Activated CD4-positive, alpha-beta T cell treated with anti-CD3 and anti-CD28 coated beads, Interleukin-2, amount 50 U/mL, for 4 hours (primary cell): ENCODE results near the gene COL26A1.

Source experiments
- DNase-seq, 2 experiments: peaks; one replicate each; pipeline ENCODE4 v3.0.0-alpha.2; 2020

COL26A1 gene

DNA sequence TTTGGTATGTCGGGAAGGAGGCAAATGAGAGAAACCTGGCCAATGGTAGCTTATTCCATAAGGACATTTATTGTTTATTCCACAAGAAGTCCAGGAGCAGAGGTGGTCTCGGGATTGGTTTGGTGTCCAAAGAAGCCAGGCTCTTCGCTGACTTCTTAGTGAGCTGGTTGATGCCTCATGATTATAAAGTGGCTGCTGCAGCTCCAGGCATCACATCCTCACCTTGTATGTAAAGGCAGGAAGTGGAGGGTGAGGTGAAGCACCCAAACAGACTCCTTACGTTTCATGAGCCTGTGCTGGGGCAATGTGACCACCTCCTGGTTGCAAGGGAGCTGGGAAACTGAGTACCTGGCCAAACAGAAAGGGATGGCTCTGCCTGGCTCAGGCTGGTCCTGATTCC is 174.0 kb downstream of the COL26A1 start:
- DNase-seq = no peak

DNA sequence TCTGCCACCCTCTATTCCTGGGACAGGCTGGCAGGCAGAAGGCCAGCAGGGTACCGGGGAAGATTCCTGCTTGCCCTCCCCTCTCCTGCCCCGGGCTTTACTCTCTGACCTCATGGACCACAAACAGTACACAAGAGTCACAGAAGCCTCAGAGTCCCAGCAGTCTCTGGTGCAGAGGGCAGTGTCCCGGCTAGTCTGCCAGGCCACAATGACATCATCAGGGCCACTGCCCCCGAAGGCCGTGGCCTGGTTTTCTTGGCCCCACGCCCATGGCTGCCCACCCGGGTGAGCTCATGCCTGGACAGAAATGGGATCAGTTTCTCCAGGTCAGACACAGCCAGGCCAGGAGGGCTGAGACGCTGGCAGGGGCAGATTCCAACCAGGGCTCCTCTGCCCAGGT is 174.5 kb downstream of the COL26A1 start:
- no peak for DNase-seq

- no peak for DNase-seq
Measured at GRCh38 chr7:101537935-101538595, 175.4 kb downstream of the COL26A1 start.

GRCh38 chr7:101538596-101539459 is 176.2 kb downstream of the COL26A1 start:
- peak; percentile 34 to 39 for DNase-seq

GRCh38 chr7:101539784-101540183 is 177.1 kb downstream of the COL26A1 start:
- DNase-seq = no peak

DNA sequence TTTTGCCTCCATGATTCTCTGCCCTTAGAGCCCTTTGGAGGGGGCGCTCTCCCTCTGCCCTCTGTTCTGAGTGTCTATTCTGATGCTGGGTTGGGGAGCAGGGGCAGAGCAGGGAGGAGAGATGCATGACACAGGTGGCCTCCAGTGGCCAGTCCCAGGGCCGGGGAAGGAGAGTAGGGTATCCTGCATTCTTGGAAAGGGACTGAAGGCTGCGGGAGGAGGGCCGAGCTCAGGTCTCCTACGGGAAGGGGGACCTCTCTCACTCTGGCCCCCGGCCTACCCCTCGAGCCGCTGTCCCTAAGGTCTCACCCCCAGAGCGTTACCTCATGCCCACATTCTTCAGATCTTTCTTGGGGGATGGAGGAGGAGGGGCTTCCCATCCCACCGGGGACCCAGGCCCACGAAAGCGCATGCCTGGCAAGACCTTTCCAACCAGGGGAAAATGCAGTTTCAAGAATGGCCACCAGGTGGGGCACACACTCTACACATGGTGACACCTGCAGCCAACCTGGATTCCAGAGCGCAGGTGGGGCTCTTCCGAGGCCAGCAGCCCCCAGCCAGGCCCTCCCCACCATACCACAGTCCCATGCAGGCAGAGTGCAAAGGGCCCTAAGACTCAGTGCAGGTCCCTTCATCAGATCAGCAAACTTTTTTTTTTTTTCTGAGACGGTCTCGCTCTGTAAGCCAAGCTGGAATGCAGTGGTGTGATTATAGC is 180.0 kb downstream of the COL26A1 start:
- peak; percentile 69 to 76 for DNase-seq

- no peak for DNase-seq
Measured at GRCh38 chr7:101543242-101543766, 180.6 kb downstream of the COL26A1 start.

- no peak for DNase-seq
Measured at GRCh38 chr7:101543846-101544245, 181.2 kb downstream of the COL26A1 start.

DNA sequence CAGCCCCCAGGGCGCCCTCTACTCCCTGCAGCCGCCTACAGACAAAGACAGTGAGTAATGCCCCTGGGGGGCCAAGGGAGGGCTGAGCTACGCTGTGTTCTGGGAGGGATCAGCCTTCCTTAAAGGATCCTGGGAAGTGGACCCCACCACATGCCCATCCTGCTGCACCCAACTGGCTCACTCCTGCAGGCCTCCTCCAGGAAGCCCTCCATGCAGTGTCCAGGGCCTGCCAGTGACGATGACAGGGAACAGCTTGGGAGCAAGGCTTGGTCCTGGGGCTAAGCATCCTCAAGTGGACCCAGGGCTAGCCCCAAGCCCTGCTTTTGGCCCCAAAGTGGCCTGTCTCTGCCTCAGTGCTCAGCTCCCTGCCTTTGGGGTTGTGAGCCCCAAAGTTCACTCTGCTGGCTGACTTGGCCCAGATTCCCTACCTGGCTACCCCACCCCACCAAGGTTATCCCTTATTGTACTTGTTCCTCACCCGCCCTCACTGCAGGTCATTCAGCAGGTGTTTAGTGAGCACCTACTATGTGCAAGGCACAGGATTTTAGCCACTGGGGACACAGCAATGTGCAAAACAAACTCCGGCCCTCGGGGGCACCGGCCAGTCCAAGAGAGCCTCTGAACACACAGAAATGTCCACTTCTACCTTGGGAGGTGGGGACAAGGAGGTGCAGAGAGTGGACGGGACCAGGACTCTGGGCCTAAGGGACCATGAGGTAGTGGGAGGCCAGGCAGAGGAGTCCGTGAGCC is 182.9 kb downstream of the COL26A1 start:
- no peak for DNase-seq

DNA sequence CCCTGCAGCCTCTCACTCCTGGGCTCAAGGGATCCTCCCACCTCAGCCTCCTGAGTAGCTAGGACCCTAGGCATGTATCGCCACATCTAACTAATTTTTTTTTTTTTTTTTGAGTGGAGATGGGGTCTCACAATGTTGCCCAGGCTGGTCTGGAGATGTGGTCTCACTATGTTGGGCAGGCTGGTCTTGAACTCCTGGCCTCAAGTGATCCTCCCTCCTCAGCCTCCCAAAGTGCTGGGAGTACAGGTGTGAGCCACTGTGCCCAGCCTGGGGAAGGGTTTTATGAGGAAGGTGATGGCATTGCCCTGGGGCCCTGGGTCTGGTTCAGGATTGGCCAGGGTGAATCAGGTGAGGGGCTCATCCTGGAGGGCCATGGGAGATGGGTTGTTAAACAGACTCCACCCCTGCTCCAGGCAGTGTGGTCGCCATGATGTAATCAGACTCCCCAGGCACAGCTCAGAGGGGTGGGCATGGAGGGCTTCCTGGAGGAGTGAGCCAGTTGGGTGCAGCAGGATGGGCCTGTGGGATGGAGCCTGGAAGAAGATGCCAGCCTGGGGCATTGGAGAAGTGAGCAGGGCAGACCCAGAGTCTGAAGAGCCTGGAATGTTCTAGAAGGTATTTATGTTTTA is 183.7 kb downstream of the COL26A1 start:
- DNase-seq = no peak

- DNase-seq = no peak
Measured at GRCh38 chr7:101547022-101547915, 184.6 kb downstream of the COL26A1 start.

DNA sequence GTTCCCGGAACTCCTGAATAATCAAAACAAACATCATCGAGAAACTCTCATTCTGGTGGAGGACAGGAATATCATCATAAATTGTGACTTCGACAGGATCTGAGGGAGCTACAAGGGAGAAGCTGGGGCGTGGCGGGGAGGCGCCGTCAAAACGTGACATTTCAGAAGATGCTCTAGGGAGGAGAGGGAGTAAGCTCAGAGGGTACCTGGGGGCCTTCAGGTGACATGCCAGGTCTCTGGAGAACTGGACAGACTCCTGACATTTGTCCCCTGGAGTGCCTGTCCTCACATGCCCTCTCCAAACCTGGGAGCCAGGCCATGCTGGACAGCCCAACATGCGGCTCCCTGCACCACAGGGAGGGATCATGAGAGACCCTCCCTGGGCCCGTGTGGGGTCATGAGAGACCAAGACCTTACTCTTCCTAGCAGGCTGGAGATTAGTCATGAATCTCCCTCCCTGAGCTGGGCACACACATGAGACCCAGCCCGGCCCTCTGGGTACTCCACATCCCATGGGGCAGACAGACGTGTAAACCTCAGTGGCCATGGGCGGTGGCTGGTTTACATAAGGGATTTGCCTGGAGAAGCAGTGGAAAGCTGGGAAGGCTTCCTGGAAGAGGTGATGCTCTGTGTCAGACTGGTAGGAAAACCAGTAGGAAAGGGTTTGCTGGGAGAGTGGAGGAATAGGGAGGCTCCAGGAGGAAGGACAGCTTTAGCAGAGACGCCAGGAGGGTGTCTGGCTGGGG is 185.4 kb downstream of the COL26A1 start:
- no peak for DNase-seq

GRCh38 chr7:101549734-101550133 is 187.1 kb downstream of the COL26A1 start:
- no peak for DNase-seq

- DNase-seq = no peak
Measured at GRCh38 chr7:101550641-101551541, 188.2 kb downstream of the COL26A1 start.

DNA sequence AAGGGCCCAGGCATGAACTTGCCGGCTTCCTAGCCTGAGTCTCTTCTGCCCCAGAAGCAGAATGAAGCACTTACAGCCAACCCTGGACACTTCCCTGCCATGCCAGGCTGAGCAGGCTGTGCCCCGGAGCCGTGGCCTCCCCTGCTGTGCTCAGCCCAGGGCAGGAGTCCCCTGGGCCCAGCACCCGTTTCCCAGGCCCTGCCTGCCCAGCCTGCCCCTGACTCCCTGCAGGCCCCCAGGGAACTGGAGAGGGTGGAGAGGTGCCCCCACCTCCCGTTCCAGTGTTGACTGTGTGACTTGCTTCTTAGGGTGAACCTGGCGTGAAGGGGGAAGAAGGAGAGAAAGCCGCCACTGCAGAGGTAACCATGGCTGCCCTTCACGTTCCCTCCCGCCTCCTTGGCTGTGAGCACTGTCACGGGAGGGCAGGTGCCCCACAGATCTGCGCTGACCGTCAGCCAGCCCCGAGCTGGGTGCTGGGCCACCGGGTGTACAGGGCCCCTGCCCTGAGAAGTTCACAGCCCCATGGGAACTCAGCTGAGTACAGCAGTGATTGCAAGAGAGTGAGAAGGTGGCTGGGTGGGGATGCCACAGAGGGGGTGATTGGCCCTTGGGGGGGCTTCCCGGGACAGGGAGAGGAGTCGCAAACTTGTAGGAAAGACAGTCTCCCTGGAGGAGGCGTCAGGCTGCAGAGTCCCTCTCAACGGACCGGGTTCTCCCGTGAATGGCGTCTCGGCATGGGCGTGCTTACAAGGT is 190.5 kb downstream of the COL26A1 start:
- DNase-seq = no peak

DNA sequence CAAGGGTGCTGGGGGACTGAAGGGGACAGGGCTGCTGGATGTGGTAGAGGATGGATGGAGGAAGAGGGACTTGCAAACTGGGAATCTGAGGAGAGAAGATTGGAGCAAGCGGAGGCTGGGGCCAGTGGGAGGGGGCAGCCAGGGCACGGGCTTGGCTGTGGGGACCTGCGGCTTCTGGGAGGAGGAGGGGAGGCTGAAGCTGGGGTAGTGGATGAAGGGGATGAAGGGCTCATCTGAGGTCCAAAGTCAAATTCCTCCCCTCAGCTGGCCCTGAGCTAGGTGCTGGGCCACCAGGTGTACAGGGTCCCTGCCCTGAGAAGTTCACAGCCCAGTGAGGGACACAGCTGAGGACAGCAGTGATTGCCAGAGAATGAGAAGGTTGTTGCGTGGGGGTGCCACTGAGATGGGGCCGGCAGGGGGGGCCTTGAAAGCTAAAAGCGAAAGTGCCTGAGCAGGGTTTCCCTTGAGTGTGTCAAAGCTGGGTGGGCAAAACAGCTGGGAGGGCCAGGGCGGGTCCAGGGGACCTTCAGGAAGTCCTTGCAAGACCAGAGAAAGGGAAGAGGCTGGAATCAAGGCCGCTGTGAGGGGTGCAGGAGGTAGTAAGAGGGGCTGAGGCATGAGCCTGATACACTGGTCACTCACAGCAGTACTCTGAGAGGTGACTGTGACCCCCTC is 191.2 kb downstream of the COL26A1 start:
- DNase-seq = no peak

DNA sequence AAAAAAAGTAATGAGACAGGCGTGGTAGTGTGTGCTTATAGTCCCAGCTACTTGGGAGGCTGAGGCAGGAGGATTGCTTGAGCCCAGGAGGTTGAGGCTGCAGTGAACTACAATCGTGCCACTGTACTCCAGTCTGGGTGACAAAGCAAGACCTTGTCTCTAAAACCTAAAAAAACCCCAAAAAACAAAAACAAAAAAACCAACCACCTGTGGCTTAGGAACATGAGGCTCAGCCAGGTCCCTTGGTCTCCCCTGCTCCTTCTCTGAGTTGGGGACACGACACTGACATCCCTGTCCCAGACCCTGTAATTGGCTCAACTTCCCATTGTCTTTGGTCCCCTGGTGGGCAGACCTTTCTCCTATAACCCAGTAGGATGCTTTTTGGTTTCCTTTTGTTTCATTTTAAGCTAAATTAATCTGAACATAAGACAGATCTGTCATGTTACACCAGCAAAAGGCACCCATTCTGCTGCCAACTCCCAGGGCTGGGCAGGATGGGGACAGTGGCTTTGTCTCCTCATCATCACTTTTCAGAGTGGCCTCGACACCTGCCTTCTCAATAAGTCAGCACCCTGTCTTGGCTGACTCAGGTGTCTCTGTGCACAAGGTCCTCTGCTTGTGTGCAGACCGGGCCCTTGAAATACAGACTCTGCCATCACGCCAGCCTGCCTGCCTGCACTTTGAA is 192.1 kb downstream of the COL26A1 start:
- no peak for DNase-seq
